SU-DHL-6 (cell line): ENCODE measurements around the gene SLC9A6.

Experiments used
- H2AFZ ChIP-seq: fragments of 200-600 bp; sonication (generic); 2 replicates; pipeline ENCODE4 v1.6.1; 2014; ENCODE audit warnings: low read depth, mild to moderate bottlenecking, moderate library complexity, mixed read lengths, antibody characterized with exemption, low read length; ENCODE audit not compliant: severe bottlenecking
- H3F3A ChIP-seq: fragments of 200-600 bp; shearing (Covaris generic); 2 replicates; pipeline ENCODE4 v1.6.0; 2016; ENCODE audit warnings: antibody characterized with exemption, mild to moderate bottlenecking; ENCODE audit not compliant: insufficient read depth
- H3K27ac ChIP-seq: fragments of 200-600 bp; sonication (generic); 2 replicates; pipeline ENCODE4 v1.5.1; 2016; ENCODE audit warnings: low read depth, mild to moderate bottlenecking, low read length, moderate library complexity, mixed read lengths
- H3K27me3 ChIP-seq: fragments of 200-600 bp; sonication (generic), shearing (Covaris generic); 2 replicates; pipeline ENCODE4 v1.6.0; 2014; ENCODE audit warnings: mild to moderate bottlenecking, low read length
- H3K36me3 ChIP-seq: fragments of 200-600 bp; sonication (generic); 2 replicates; pipeline ENCODE4 v1.6.1; 2014; ENCODE audit warnings: mild to moderate bottlenecking, low read length, mixed read lengths
- H3K4me2 ChIP-seq: fragments of 300-600, 200-600 bp; shearing (Covaris generic), sonication (generic); 2 replicates; pipeline ENCODE4 v1.6.0; 2014; ENCODE audit warnings: low read length, low read depth, mild to moderate bottlenecking; ENCODE audit not compliant: poor library complexity, severe bottlenecking
- H3K4me3 ChIP-seq: fragments of 200-600 bp; sonication (generic); 2 replicates; pipeline ENCODE4 v1.5.1; 2014; ENCODE audit warnings: antibody characterized with exemption, low read length, mild to moderate bottlenecking, mixed read lengths; ENCODE audit not compliant: insufficient read depth, poor library complexity, severe bottlenecking
- H3K79me2 ChIP-seq: fragments of 200-600 bp; sonication (generic); 2 replicates; pipeline ENCODE4 v1.6.1; 2014; ENCODE audit warnings: mild to moderate bottlenecking, low read length, moderate library complexity; ENCODE audit not compliant: insufficient read depth
- H3K9ac ChIP-seq: fragments of 200-600 bp; sonication (generic); 2 replicates; pipeline ENCODE4 v1.7.0; 2014; ENCODE audit warnings: mild to moderate bottlenecking, low read length
- H3K9me2 ChIP-seq: fragments of 200-600 bp; sonication (generic); replicated peaks from 2 replicates; pipeline ENCODE4 v1.6.1; 2014; ENCODE audit warnings: low read length; ENCODE audit not compliant: insufficient read depth
- H3K9me3 ChIP-seq: fragments of 200-600 bp; sonication (generic); 2 replicates; pipeline ENCODE4 v1.6.1; 2014; ENCODE audit warnings: low read length, mixed read lengths; ENCODE audit not compliant: insufficient read depth
- H4K20me1 ChIP-seq: fragments of 200-600 bp; sonication (generic); 2 replicates; pipeline ENCODE4 v1.6.1; 2014; ENCODE audit warnings: low read depth, mild to moderate bottlenecking, antibody characterized with exemption, low read length, moderate library complexity, mixed read lengths
- CTCF ChIP-seq: fragments of 200-600 bp; sonication (generic); IDR thresholded peaks from one replicate; pipeline ENCODE4 v1.5.1; 2017; ENCODE audit warnings: antibody characterized with exemption, mild to moderate bottlenecking, low read length, moderate library complexity; ENCODE audit not compliant: insufficient read depth, poor library complexity, severe bottlenecking
- EZH2phosphoT487 ChIP-seq: fragments of 200-600 bp; sonication (generic), shearing (Covaris generic); conservative IDR thresholded peaks from 2 replicates; pipeline ENCODE4 v1.6.1; 2018; ENCODE audit warnings: mild to moderate bottlenecking, antibody characterized with exemption, low read length, moderate library complexity, mixed read lengths

The SLC9A6 gene

GRCh38 chrX:136031626-136032025 lies 46.4 kb downstream of the SLC9A6 start:
- Histone ChIP-seq H3K9ac (no peak overlapping the region), H3K9me3 (no peaks in the 10 kb centered on the region), H3K9me2 (no peaks in the 10 kb centered on the region), H3K4me3 (no peak overlapping the region), H3K79me2 (no peaks in the 10 kb centered on the region), H3K27me3 (no peaks in the 10 kb centered on the region), H3K27ac (no peak overlapping the region), H3K36me3 (no peaks in the 10 kb centered on the region), H4K20me1 (no peaks in the 10 kb centered on the region), H2AFZ (no peak overlapping the region), H3K4me2 (no peak overlapping the region), H3F3A (no peaks in the 10 kb centered on the region)
- TF ChIP-seq CTCF (no peak), EZH2phosphoT487 (no peak)

GRCh38 chrX:136032370-136032769 lies 47.1 kb downstream of the SLC9A6 start:
- H3K4me2 ChIP-seq: no peak overlapping the region
- H3K79me2 ChIP-seq: no peaks in the 10 kb centered on the region
- no peaks in the 10 kb centered on the region for H4K20me1 ChIP-seq
- no peak overlapping the region for H3K9ac ChIP-seq
- no peaks in the 10 kb centered on the region for H3F3A ChIP-seq
- no peaks in the 10 kb centered on the region for H3K9me2 ChIP-seq
- no peaks in the 10 kb centered on the region for H3K27me3 ChIP-seq
- H3K9me3 ChIP-seq: no peaks in the 10 kb centered on the region
- H2AFZ ChIP-seq: no peak overlapping the region
- no peak overlapping the region for H3K27ac ChIP-seq
- H3K4me3 ChIP-seq: no peak overlapping the region
- TF ChIP-seq CTCF (no peak), EZH2phosphoT487 (no peak)
- H3K36me3 ChIP-seq: no peaks in the 10 kb centered on the region

- Histone ChIP-seq H3K36me3 (no peaks in the 10 kb centered on the region), H3K4me3 (no peak overlapping the region), H3K9me2 (no peaks in the 10 kb centered on the region), H3K9ac (no peak overlapping the region), H2AFZ (no peak overlapping the region), H4K20me1 (no peaks in the 10 kb centered on the region), H3K4me2 (no peak overlapping the region), H3K27ac (no peak overlapping the region), H3F3A (no peaks in the 10 kb centered on the region), H3K27me3 (no peaks in the 10 kb centered on the region), H3K9me3 (no peaks in the 10 kb centered on the region), H3K79me2 (no peaks in the 10 kb centered on the region)
- TF ChIP-seq CTCF (no peak), EZH2phosphoT487 (no peak)
Measured at GRCh38 chrX:136034668-136035067, 49.4 kb downstream of the SLC9A6 start.
